WTC11 (cell line): ENCODE data around the gene PSME4. TPM values are rescaled to one million over a fixed set of nuclear protein-coding genes. Genes with fewer than 3 reads are reported as not detected.

Experiments used
- ATAC-seq: fragments of 200-7000 bp; cut with Tn5 transposase; 2 replicates; pipeline ENCODE4 v1.10.0; 2021; ENCODE audit warnings: mild to moderate bottlenecking, moderate library complexity
- CTCF ChIA-PET: fragments of 300-600 bp; sonication (Branson Sonifier 250); formaldehyde crosslinking; loops from one replicate; lab custom pipeline; 2021; ENCODE audit warnings: antibody characterized with exemption; lab: Charles Lee
- POLR2A ChIA-PET: fragments of 350-600 bp; sonication (Branson Sonifier 250); formaldehyde crosslinking; loops from one replicate; lab custom pipeline; 2021; ENCODE audit warnings: antibody characterized with exemption; lab: Charles Lee
- DNase-seq: peaks from one replicate; pipeline ENCODE4 v3.0.0; 2021; ENCODE audit warnings: low spot score
- H3K27ac Mint-ChIP-seq: 2 replicates; pipeline ENCODE4 v1.8.0; 2021; ENCODE audit warnings: mixed read lengths
- H3K27me3 Mint-ChIP-seq: 2 replicates; pipeline ENCODE4 v1.8.0; 2021; ENCODE audit warnings: low read depth, mild to moderate bottlenecking, moderate library complexity, mixed read lengths
- H3K36me3 Mint-ChIP-seq: 2 replicates; pipeline ENCODE4 v1.8.0; 2021; ENCODE audit warnings: mixed read lengths
- H3K4me1 Mint-ChIP-seq: 2 replicates; pipeline ENCODE4 v1.8.0; 2022; ENCODE audit warnings: mixed read lengths
- H3K4me3 Mint-ChIP-seq: 2 replicates; pipeline ENCODE4 v1.8.0; 2021; ENCODE audit warnings: mild to moderate bottlenecking, moderate library complexity, mixed read lengths
- H3K9me3 Mint-ChIP-seq: 2 replicates; pipeline ENCODE4 v1.8.0; 2021; ENCODE audit warnings: mixed read lengths
- AR ChIP-seq: fragments of 250-450 bp; sonication (Bioruptor Pico); IDR thresholded peaks from 2 replicates; pipeline ENCODE4 v1.9.0; 2021; ENCODE audit warnings: mild to moderate bottlenecking
- ATF1 ChIP-seq: sonication (generic); formaldehyde crosslinking; IDR thresholded peaks from 2 replicates; pipeline ENCODE4 v1.8.1; 2023; ENCODE audit warnings: mild to moderate bottlenecking, moderate library complexity, missing genetic modification reagents
- CBFB ChIP-seq: sonication (generic); formaldehyde crosslinking; IDR thresholded peaks from 2 replicates; pipeline ENCODE4 v1.8.1; 2022; ENCODE audit warnings: mild to moderate bottlenecking, low read depth, missing genetic modification reagents
- CREB1 ChIP-seq: sonication (generic); formaldehyde crosslinking; IDR thresholded peaks from 2 replicates; pipeline ENCODE4 v1.8.0; 2023; ENCODE audit warnings: mild to moderate bottlenecking, missing genetic modification reagents
- E2F4 ChIP-seq: sonication (generic); formaldehyde crosslinking; IDR thresholded peaks from 2 replicates; pipeline ENCODE4 v1.8.1; 2022; ENCODE audit warnings: low read depth, mild to moderate bottlenecking, moderate library complexity, missing genetic modification reagents, borderline replicate concordance
- ETV6 ChIP-seq: sonication (generic); formaldehyde crosslinking; IDR thresholded peaks from 2 replicates; pipeline ENCODE4 v1.8.1; 2022; ENCODE audit warnings: mild to moderate bottlenecking, missing genetic modification reagents
- FOXJ3 ChIP-seq: sonication (generic); formaldehyde crosslinking; IDR thresholded peaks from 2 replicates; pipeline ENCODE4 v1.9.0; 2021; ENCODE audit warnings: missing genetic modification reagents, mild to moderate bottlenecking, borderline replicate concordance
- HMGXB4 ChIP-seq: sonication (generic); formaldehyde crosslinking; IDR thresholded peaks from 2 replicates; pipeline ENCODE4 v1.8.1; 2023; ENCODE audit warnings: mild to moderate bottlenecking, moderate library complexity, missing genetic modification reagents
- JAZF1 ChIP-seq: fragments of 250-450 bp; sonication (Bioruptor Pico); IDR thresholded peaks from 2 replicates; pipeline ENCODE4 v1.9.0; 2021; ENCODE audit warnings: moderate library complexity, mild to moderate bottlenecking, inconsistent platforms
- JUN ChIP-seq: sonication (generic); formaldehyde crosslinking; IDR thresholded peaks from 2 replicates; pipeline ENCODE4 v1.8.0; 2023; ENCODE audit warnings: mild to moderate bottlenecking, missing genetic modification reagents
- OVOL2 ChIP-seq: fragments of 250-450 bp; sonication (Bioruptor Pico); IDR thresholded peaks from 2 replicates; pipeline ENCODE4 v1.9.0; 2021; ENCODE audit warnings: mild to moderate bottlenecking, borderline replicate concordance
- RORB ChIP-seq: fragments of 250-450 bp; sonication (Bioruptor Pico); IDR thresholded peaks from 2 replicates; pipeline ENCODE4 v1.9.0; 2021; ENCODE audit warnings: mild to moderate bottlenecking
- SMAD4 ChIP-seq: sonication (generic); formaldehyde crosslinking; IDR thresholded peaks from 2 replicates; pipeline ENCODE4 v1.8.0; 2022; ENCODE audit warnings: mild to moderate bottlenecking, missing genetic modification reagents
- ZBTB21 ChIP-seq: sonication (generic); formaldehyde crosslinking; IDR thresholded peaks from 2 replicates; pipeline ENCODE4 v1.8.1; 2023; ENCODE audit warnings: mild to moderate bottlenecking, missing genetic modification reagents, borderline replicate concordance
- ZBTB43 ChIP-seq: sonication (generic); formaldehyde crosslinking; IDR thresholded peaks from 2 replicates; pipeline ENCODE4 v1.8.1; 2023; ENCODE audit warnings: mild to moderate bottlenecking, missing genetic modification reagents
- ZMAT4 ChIP-seq: fragments of 250-450 bp; sonication (Bioruptor Pico); IDR thresholded peaks from 2 replicates; pipeline ENCODE4 v1.9.0; 2021; ENCODE audit warnings: mild to moderate bottlenecking
- ZNF232 ChIP-seq: sonication (generic); formaldehyde crosslinking; IDR thresholded peaks from 2 replicates; pipeline ENCODE4 v1.8.0; 2022; ENCODE audit warnings: mild to moderate bottlenecking, missing genetic modification reagents
- ZNF416 ChIP-seq: fragments of 250-450 bp; sonication (Bioruptor Pico); IDR thresholded peaks from 2 replicates; pipeline ENCODE4 v1.9.0; 2021; ENCODE audit warnings: mild to moderate bottlenecking, inconsistent platforms
- ZNF512 ChIP-seq: sonication (generic); formaldehyde crosslinking; IDR thresholded peaks from 2 replicates; pipeline ENCODE4 v1.8.1; 2022; ENCODE audit warnings: missing genetic modification reagents, borderline replicate concordance
- total RNA-seq: library from RNA; stranded (reverse); gene quantifications from 3 replicates; pipeline ENCODE4 v1.2.3, GENCODE V29; 2021

The PSME4 gene
- total RNA-seq, 1 experiment from 2014 or later: 91.9 TPM

- TF ChIP-seq ZNF232 (CRISPR knock-in tag): no peak
- no peak for TF ChIP-seq ZNF416 (CRISPR knock-in tag)
- no peak for TF ChIP-seq ZBTB43 (CRISPR knock-in tag)
- no peak for TF ChIP-seq SMAD4 (CRISPR knock-in tag)
- no peak for TF ChIP-seq ETV6 (CRISPR knock-in tag)
- TF ChIP-seq OVOL2 (CRISPR knock-in tag): no peak
- TF ChIP-seq CREB1 (CRISPR knock-in tag): no peak
Measured at GRCh38 chr2:53913721-53914120, 57.1 kb downstream of the PSME4 start (continued).

GRCh38 chr2:53911434-53912189, 59.2 kb downstream of the PSME4 start:
- Mint-ChIP-seq H3K27ac (no peak overlapping the region), H3K9me3 (no peaks in the 10 kb centered on the region), H3K27me3 (no peaks in the 10 kb centered on the region), H3K36me3 (peaks cover 28% of the 10 kb centered on the region), H3K4me3 (no peak overlapping the region)
- POLR2A ChIA-PET: no interaction called here
- DNase-seq: no peak
- TF ChIP-seq ATF1 (CRISPR knock-in tag) (no peak), FOXJ3 (CRISPR knock-in tag) (no peak), JAZF1 (no peak), RORB (CRISPR knock-in tag) (no peak), ZNF512 (no peak), ETV6 (CRISPR knock-in tag) (no peak), CBFB (no peak)
- TF ChIP-seq, all 79 proteins: peak for 0
- no peaks in the 10 kb centered on the region for H3K4me1 Mint-ChIP-seq
- CTCF ChIA-PET: no interaction called here
- ATAC-seq: no peak

- no peaks in the 10 kb centered on the region for H3K27me3 Mint-ChIP-seq
- DNase-seq: no peak
- no peak for ATAC-seq
- CTCF ChIA-PET: no interaction called here
- POLR2A ChIA-PET: no interaction called here
- TF ChIP-seq E2F4 (no peak), ZMAT4 (CRISPR knock-in tag) (no peak), AR (CRISPR knock-in tag) (no peak), ZBTB21 (no peak), HMGXB4 (CRISPR knock-in tag) (no peak), JUN (CRISPR knock-in tag) (no peak)
- H3K4me1 Mint-ChIP-seq: no peaks in the 10 kb centered on the region
- H3K36me3 Mint-ChIP-seq: peaks cover 54% of the 10 kb centered on the region
- no peak overlapping the region for H3K4me3 Mint-ChIP-seq
- no peaks in the 10 kb centered on the region for H3K9me3 Mint-ChIP-seq
- H3K27ac Mint-ChIP-seq: no peak overlapping the region
Measured at GRCh38 chr2:53907582-53907981, 63.2 kb downstream of the PSME4 start.
